ENCODE measurements around the gene ZCCHC10. TPM values are rescaled to one million over a fixed set of nuclear protein-coding genes. Genes with fewer than 3 reads are reported as not detected.

Gene ZCCHC10
- total and polyA plus RNA-seq, 2 of the 4 experiments (the other 2 are of a cell fraction), result 4.1 to 20.4 TPM

DNA sequence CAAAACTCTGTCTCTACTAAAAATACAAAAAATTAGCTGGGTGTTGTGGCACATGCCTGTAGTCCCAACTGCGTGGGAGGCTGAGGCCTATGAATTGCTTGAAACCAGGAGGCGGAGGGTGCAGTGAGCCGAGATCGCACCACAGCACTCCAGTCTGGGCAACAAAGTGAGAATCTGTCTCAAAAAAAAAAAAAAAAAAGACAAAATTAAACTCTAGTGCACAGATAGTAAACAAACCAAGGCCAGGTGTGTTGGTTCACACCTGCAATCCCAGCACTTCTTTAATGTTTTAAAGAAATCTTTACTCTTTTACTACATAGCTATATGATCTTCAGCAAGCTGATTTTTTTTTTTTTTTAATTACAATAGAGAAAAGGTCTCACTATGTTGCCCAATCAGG, 8.4 kb downstream of the ZCCHC10 start:
- ChIA-PET POLR2A (ENCODE audit: unreplicated experiment) (no interaction called here), CTCF (no interaction called here)
- Histone ChIP-seq H3K27ac (ENCODE audit: insufficient read depth, low read length) (no peak overlapping the region), H3K14ac (replicated peaks; ENCODE audit: low read depth, low read length) (no peak overlapping the region), H3K56ac (ENCODE audit: extremely low read depth, insufficient read depth, low read length) (no peak overlapping the region), H3K79me1 (ENCODE audit: low read depth in 1 of 2, low read length in 2 of 2) (peaks cover 24 to 41% of the 10 kb centered on the region in 2 experiments), H4K5ac (ENCODE audit: low read depth, low read length) (no peak overlapping the region), H4K8ac (ENCODE audit: low read depth in 2 of 2, low read length in 2 of 2) (no peak overlapping the region), H3K9me3 (ENCODE audit: control insufficient read depth, insufficient read depth, low read length) (no peaks in the 10 kb centered on the region), H3K4me3 (ENCODE audit: insufficient read depth, low read depth, low read length) (no peak overlapping the region), H2AK5ac (ENCODE audit: low read depth, low read length) (no peak overlapping the region), H2AFZ (replicated peaks; ENCODE audit: low read length, poor library complexity) (no peak overlapping the region), H3K36me3 (ENCODE audit: control insufficient read depth, insufficient read depth, low read length) (peaks cover 20% of the 10 kb centered on the region), H3K27me3 (ENCODE audit: control insufficient read depth, insufficient read depth, low read length) (no peaks in the 10 kb centered on the region), H3K4me2 (ENCODE audit: low read depth, low read length) (no peak overlapping the region), H2BK120ac (ENCODE audit: low read depth, low read length) (no peak overlapping the region), H2BK20ac (ENCODE audit: low read depth, low read length) (no peak overlapping the region), H3K4me1 (ENCODE audit: control insufficient read depth, insufficient read depth, low read length) (no peaks in the 10 kb centered on the region), H3K18ac (ENCODE audit: low read depth, low read length) (no peak overlapping the region), H3K9me1 (ENCODE audit: insufficient read depth, low read length) (no peaks in the 10 kb centered on the region), H3K23ac (ENCODE audit: low read depth, low read length) (no peak overlapping the region), H2AK9ac (replicated peaks; ENCODE audit: low read depth, low read length, poor library complexity) (no peak overlapping the region), H4K91ac (ENCODE audit: insufficient read depth, low read depth, low read length) (no peak overlapping the region), H2BK5ac (ENCODE audit: low read depth, low read length, poor library complexity, severe bottlenecking) (no peak overlapping the region), H3K4ac (ENCODE audit: low read depth, low read length) (no peak overlapping the region), H4K20me1 (ENCODE audit: insufficient read depth, low read length) (no peaks in the 10 kb centered on the region; the same call in 1 of the 2 replicates), H2BK15ac (ENCODE audit: low read depth, low read length) (no peak overlapping the region), H3K9ac (ENCODE audit: low read depth, low read length) (no peak overlapping the region)
- ATAC-seq (ENCODE audit: low read depth), result no peak
- in situ Hi-C loops (cut with MboI; ENCODE audit: low sequenced_read_pairs), result no loop called here
- BruUV-seq (replicated peaks), result no TSS peak
- no peak for DNase-seq
- dilution Hi-C loops (cut with HindIII; ENCODE audit: low sequenced_read_pairs, unreplicated experiment), result no loop called here
- WGBS, 2 experiments (ENCODE audit: extremely low coverage in 2 of 2, insufficient read length in 1 of 2), result no CpG with 5 or more reads among the region's 4 CpGs
- TF ChIP-seq MAZ (IDR thresholded peaks at IDR 0.05; ENCODE audit: borderline replicate concordance, low read depth, low read length) (no peak), BHLHE40 (IDR thresholded peaks at IDR 0.05; ENCODE audit: low read depth, low read length) (no peak), NFE2L2 (IDR thresholded peaks at IDR 0.05; ENCODE audit: low read depth, low read length) (no peak), CHD1 (IDR thresholded peaks at IDR 0.05; ENCODE audit: low read depth, low read length) (no peak), SMC3 (IDR thresholded peaks at IDR 0.05; ENCODE audit: low read depth, low read length) (no peak), RCOR1 (IDR thresholded peaks at IDR 0.05; ENCODE audit: insufficient replicate concordance, low read length) (no peak)
- intact Hi-C loops (cut with micrococcal nuclease), result no loop called here
